NCI-H2107 (cell line): ENCODE measurements around the gene DTNBP1.

Experiments
- DNase-seq: peaks from one replicate; lab custom pipeline; 2025; lab: John Stamatoyannopoulos, UW

DTNBP1 gene

DNA sequence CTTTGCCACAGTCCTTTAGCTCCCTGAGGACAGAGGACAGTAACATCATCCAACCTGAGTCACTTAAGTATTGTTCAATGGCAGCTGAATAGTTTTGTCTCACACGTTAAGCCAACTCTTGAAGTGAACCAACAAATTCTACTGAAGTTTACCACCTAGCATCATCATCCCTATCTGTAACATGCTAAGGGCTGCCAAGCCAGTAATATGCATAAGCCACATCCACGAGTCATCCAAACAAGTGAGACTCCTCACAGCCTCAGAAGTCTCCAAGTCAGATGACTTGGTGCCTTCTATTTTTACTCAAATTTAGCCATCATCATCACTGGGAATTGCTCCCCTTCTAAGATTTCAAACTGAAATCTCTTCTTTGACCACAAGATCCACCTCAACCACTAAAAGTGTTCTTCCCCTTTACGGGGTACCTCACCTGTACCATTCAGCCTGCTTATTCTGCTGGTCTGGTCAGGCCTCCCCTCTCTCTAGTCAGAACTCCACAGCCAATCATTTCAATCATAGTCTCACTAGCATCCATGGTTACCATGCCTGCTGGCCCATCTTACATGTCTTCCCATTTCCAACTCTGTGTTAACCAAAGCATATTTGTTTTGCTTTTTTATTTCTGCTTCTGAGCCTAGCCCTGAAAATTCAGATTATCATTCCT is 73.7 kb downstream of the DTNBP1 start:
- DNase-seq: no peak

DNA sequence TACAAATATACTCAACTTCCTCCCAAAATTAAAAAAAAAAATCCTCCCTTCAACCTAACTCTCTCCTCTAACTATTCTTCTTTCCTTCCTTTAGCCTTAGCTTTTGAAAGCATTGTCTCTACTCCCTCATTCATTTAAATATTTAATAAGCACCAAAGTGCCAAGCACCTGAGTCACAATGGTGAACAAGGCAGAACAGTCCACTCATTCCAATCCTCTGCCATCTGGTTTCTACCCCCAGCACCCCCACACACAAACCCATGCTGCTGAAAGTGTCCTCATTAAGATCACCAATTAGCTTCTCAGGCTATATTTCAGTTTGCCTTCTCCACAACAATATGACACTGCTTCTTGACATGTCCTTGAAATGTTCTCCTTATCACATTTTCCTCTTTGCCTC is 76.3 kb downstream of the DTNBP1 start:
- DNase-seq: no peak

DNA sequence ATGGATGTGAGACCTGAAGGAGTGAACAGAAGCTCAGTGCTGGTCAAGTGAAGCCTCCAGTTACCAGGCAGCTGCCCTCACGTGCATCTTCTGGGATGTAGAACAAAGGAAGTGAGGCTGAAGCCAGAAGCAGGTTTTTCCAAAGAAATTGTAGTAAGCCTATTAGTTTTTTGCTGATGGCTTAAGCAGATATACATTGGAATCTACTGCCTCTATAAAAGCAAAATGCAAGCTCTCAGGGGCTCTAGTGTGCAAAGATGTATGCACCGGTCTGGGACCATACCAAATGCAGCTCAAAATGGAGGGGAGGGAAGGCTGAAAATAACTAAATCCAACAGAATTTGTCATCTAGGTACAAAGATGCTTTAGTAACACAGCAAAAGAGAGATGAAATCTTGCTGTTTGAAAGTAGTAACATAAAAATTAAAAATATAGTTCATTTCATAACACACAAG is 77.0 kb downstream of the DTNBP1 start:
- DNase-seq: no peak

DNA sequence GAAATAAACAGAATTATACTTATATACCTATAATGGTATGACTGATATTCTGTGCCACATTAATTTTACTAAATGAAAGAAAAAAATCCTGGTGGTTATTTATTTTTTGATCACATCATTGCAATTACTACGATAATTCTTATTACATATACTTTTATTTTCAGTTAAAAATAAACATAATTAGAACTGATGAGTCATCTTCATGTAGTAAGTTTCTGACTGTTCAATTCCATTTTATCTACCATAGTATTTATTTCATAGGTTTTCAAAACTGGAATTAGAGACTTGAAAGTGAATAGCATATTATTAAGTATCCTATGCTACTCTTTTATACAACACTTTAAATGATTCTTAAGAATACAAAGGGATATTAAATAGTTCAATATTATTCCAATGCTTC is 80.3 kb downstream of the DTNBP1 start:
- no peak for DNase-seq

DNA sequence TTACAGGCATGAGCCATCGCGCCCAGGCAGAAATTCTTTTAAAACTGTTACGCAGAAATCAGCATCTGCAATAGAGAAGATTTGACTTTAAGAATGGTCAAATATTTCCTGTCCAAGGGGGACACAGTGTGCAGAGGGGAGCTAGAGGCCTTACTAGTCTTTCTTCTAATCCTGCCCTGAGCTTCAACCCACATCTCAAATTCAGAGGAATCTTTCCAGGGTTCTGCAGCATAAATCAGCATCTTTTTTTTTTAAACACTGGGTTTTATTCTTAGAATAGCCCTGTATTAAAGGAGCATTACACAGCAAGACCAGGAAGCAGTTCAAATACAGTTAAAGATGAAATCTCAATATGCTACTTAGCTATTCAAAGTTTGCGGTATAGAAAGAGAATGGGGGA is 81.1 kb downstream of the DTNBP1 start:
- no peak for DNase-seq

DNA sequence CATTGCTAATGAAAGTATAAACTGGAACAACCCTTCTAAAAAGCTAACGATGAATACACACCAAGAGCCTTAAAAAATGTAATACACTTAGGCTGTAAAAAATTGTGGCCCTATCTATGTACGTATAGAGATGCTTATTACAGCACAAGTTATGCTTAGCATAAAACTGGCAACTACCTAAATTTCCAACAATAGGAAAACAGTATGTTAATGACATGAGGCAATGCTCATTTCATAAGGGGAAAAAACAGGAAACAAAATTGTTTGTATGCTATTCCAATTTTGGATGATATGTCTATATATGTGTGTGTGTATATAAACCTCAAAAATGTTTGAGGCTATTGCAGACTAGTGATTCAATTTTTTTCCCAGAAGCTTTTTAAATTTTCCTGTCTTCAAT is 82.5 kb downstream of the DTNBP1 start:
- DNase-seq: no peak

DNA sequence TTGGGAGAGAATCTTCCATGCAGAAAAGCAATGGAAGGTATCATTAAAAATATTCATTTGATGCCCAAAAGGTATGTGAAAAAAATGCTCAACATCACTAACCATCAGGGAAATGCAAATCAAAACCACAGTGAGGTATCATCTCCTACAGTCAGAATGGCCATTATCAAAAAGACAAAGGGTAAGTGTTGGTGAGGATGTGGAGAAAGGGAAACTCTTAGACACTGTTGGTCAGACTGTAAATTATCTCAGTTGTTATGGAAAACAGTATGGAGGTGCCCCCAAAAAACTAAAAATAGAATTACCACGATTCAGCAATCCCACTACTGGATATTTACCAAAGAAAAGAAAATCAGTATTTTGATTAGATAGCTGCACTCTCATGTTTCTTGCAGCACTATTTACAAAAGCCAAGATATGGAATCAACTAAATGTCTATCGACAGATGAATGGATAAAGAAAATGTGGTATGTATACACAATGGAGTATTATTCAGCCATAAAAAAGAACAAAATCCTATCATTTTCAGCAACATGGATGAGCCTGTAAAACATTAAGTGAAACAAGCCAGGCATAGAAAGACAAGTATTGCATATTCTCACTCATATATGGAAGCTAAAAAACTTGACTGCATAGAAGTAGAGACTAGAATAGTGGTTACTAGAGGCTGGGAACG is 84.0 kb downstream of the DTNBP1 start:
- DNase-seq: no peak

DNA sequence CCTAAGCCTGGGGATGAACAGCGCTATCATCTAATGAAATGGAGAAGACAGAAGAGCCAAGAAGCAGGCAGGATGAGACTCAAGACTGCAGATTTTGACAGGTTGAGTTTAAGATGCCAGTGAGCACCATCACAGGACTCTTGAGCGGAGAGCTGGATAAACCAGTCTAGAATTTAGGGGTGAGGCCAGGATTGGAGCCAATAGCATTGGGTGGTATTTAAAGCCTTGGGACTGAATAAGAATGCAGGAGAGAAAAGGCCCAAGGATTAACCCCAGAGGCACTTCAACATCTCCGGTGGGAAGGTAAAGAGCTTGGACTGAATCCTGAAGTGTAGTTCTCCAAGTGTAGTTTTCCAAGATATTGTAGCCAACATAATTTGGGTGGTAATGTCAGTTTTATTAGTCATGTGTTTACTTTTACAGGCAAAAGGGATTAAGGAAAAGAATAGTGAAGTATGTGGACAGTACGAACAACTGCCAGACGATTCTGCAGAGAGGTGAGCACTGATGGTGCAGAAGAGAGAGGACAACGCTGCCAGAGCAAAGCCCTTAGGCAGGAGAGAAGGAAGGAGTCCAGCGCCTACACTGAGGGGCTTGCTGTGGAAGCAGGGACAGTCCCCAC is 85.2 kb downstream of the DTNBP1 start:
- no peak for DNase-seq

DNA sequence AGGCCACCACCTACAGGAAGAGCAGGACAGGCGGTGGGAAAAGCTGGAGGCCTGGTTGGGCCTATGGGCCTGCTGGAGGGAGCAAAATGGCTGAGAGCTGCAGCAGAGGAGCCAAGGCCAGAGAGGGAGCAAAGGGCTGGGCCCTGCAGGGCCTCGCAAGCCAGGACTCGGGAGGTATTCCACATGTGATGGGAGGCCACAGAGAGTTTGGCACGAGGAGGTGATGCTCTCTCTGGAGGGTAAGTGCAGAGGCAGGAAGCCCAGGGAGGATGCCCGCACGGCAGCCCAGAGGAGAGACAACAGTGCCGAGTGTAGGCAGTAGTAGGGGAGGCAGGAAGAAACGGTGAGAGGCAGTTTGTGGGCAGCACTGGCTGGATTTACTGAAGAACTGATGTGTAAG is 85.7 kb downstream of the DTNBP1 start:
- DNase-seq: no peak

DNA sequence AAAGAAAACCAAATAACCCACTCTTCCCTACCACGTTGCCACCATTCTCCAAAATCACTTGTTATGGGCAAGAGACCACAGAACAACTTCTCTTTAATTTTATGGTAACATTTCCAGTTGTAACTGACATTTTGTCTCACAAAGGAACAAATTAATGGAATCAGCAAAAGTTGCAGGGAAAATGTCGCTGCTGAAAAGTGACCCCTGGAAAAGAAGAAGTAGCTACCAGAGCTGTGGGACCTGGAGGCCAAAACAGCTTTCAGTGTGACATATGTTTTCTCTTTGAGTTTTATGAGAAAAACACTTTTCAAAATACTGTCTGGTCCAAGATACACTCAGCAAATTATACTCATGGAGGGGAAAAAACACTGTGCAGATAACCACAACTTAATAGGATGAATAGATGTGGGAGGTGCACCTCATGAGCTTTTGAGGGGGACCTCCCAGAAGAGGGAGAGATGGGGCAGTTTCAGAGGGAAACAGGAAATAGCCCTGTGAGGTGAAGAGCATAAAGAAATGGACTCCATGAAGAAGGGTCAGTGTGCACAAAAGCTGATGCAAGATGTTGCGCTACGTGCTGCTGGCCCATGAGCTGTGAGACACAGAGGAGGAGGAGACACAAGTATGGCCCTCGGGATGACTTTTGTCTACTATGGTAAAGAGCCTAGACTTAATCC is 87.3 kb downstream of the DTNBP1 start:
- DNase-seq: no peak

DNA sequence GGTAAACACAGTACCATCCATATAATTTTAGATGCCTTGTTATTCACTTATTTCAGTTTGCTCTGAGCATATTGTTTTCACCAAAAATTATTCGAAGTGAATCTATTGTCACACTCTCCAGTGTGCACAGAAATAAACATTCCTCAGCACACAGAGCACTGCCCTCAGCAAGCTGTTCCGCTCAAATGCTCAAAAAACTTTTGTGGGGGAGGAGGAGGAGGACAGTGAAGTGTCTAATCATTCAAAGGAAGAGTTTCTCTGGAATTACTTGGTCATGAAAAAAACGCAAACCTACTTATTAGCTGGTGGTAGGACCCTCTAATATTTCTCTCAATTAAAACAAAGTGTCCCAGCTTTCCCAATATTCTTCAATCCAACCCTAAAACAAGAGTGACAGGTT is 88.3 kb downstream of the DTNBP1 start:
- no peak for DNase-seq

DNA sequence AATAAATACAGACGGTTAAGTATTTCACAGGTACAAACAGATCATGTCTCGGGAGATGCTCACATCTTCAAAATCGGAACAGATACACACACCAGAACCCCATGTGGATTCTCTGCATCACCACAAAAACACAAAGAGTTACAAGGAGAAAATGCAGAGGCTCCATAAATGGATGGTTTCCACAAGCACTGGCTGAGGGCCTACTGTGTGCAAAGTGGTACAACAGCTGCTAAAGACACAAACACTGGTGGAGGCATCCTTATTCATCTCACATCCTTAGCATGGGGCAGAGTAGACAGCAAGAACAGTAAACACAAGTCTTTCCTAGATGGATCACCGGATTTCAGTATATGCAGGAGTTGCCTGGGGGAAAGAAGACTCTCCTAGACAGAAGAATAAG is 88.8 kb downstream of the DTNBP1 start:
- DNase-seq: no peak

DNA sequence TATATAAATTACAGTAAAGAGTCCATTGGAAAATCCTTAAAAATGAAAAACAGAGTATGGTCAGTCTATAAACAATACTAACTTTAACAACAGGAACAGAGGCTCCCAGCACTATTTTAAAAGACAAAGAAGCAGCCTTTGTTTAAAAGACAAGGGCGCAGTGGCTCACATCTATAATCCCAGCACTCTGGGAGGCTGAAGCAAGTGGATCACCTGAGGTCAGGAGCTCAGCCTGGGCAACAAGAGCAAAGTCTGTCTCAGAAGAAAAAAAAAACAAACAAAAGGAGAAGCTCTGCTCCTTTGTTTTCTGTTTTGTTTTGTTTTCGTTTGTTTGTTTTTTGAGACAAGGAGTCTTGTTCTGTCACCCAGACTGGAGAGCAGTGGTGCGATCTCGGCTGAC is 89.4 kb downstream of the DTNBP1 start:
- DNase-seq: no peak

DNA sequence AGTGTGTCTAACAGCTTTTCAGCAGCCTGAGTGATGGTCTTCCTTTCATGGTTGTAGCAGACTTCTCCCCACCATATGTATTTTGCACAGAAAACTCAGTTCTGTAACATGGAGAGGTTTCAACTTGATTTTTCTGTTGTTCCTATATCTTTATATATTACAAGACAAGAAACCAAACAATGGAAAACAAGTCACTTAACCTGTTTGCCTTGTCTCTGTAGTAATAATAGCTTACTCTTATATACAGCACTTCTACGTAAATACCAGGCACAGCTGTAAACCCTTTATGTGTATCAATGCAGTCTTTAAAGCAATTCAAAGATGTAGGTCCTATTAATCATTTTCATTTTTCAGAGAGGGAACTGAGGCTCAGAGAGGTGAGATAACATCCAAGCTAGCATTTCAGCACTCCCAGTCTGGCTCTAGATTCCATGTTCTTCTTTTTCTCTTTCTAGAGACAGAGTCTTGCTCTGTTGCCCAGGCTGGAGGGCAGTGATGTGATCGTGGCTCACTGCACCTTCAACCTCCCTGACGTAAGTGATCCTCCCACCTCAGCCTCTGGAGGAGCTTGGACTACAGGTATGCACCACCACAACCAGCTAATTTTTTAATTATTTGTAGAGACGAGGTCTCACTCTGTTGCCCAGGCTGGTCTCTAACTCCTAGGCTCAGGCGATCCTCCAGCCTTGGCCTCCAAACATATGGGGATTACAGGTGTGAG is 90.4 kb downstream of the DTNBP1 start:
- DNase-seq: no peak

DNA sequence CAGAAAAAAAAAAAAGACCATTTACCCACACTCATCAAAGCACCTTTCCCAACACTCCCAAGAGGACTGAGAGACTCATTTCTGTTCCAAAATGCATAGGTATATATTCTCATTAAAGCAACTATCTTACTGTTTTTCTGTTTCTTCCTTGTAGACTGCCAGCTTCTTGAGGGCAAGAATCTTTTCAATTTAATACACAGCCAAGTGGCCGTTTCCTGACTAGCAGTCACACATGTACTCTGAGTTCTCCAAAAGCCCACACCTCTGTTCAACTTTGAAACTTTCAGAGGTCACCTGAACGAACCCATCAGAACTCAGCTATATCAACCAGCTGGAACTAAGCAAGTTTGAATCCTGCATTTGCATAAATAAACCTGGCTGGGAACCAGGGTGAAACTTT is 92.7 kb downstream of the DTNBP1 start:
- DNase-seq: no peak

DNA sequence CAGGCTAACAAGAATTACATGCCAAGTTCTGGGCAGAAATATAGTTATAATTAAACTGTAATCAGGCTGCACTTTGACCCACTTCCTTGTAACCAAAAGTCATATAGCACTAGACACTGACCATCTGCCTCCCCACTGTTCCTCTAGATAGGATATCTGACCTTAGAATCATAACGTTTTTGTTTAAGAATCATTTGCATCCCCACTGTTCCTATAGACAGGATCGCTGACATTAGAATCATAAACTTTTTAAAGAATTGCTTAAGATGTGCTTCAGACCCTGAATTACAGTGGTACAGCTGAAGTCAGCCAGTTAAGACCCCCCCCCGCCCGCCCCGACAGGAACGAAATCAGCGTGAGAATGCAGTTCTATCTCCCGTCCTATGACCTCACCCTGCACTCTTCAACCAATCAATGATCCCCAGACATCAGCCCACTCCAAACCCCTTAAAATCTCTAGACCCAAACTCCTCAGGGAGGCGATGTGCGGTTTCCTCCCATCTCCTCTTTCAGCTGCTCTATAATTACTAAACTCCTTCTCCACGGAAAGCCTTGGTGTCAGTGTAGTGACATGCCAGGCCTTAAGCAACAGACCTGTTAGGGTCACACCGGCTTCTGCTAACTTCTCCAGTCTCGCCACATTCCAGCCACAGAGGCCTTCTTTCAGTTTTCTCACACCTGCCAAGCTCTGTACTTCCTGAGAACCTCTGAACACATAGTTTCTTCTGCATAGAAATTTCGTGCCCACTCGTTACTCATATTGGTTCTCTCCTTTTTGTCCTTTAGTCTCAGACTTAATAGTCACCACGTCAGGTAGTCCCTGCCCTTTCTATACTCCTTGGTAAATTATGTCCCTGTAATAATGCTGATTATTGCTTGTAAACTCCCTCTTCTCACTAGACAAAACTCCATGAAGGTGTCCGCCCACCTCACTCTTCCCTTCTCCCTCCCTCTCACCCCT is 93.5 kb downstream of the DTNBP1 start:
- DNase-seq: no peak

DNA sequence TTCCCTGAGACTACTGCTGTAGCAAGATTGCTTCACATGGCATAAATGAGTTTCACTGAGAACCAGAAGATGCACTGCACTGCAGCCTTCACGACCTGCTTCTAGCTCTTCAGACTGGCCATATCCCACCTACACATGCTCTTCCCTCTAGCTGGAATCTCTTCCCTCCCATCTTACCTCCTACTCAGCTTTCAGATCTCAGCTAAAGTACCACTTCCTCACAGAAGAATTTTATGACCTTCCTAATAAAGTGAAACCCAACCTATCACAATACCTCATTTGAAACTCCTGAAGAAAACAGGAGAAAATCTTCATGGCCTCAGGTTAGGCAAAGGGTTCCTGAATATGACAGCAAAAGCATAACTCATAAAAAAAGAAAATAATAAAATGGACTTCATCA is 99.9 kb downstream of the DTNBP1 start:
- no peak for DNase-seq

DNA sequence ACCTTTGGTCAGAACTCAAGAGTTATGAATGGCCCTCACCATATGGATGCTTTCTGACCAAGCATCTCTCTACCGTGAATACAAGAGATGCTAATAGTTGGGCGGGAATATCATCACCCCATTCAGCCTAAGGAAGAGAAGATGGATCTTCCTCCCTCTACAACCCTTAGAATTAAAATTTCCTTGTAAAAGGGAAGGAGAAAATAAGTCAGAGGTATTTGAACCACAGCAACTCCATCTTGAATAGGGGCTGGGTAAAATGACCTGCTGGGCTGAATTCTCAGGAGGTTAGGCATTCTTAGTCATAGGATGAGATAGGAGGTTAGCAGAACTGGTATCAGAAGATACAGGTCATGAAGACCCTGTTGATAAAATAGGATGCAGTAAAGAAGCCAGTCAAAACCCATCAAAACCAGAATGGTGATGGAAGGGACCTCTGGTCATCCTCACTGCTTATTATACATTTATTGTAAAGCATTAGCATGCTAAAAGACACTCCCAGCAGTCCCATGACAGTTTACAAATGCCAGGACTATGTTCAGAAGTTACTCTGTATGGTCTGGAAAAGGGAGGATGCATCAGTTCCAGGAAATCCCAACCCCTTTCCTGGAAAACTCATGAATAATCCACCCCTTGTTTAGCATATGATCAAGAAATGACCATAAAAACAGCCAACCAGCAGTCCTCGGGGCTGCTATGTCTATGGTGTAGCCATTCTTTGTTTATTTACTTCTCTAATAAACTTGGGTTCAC is 101.2 kb downstream of the DTNBP1 start:
- no peak for DNase-seq

DNA sequence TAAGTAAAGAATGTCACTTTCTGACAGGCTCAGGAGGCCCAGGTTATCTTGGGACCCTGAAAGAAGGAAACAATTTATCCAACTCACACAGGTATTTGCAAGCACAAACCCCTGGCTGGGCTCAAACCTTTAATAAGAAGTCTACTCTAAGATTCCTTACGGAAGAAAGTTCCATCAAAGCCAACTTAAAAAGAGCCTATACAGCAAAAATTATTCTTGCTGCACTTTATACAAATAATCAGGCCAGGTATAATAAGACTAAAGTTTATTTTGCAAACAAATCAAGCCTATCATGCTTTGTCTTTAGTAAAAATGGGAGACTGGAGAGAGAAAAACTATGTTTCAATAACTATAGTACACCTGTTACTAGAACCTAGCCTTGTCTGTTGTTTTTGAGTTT is 102.1 kb downstream of the DTNBP1 start:
- no peak for DNase-seq

DNA sequence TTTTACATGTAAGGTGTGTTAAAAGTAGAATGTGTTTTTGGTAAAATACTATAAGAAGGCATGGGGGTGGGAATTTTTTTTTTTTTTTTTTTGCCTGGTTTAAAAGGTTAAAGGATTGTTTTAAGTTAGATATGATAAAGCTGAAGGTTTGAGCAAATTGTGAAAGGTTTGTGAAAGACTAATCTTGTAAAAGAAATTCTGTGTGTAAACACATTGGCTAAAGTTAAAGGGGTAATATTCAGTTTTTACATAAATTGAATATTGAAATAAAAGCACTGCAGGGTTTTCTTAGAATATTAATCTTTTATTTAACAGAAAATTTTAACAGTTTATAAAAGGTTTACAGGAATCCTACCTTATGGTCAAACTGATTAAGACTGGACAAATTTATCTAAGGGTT is 105.7 kb downstream of the DTNBP1 start:
- no peak for DNase-seq
